SK-N-SH treated with all-trans-retinoic acid at 6 μM for 48 hours (cell line): ENCODE measurements around the gene CLEC16A.

ENCODE experiments used
- ATAC-seq: fragments of 200-7000 bp; cut with Tn5 transposase; 3 replicates; pipeline ENCODE4 v1.9.1; 2020; ENCODE audit warnings: mild to moderate bottlenecking, moderate library complexity
- ARNTL ChIP-seq: fragments of 450-650 bp; formaldehyde crosslinking; IDR thresholded peaks from 2 replicates; pipeline ENCODE4 v1.5.0; 2020; ENCODE audit warnings: low read depth, mild to moderate bottlenecking, moderate library complexity, borderline replicate concordance
- BACH2 ChIP-seq: fragments of 250-450 bp; sonication (Bioruptor Pico); IDR thresholded peaks from 2 replicates; pipeline ENCODE4 v1.9.0; 2021; ENCODE audit warnings: mild to moderate bottlenecking, borderline replicate concordance
- CSRNP3 ChIP-seq: fragments of 250-450 bp; sonication (Bioruptor Pico); IDR thresholded peaks from 2 replicates; pipeline ENCODE4 v1.5.1; 2021; ENCODE audit warnings: mild to moderate bottlenecking, moderate library complexity
- ESRRG ChIP-seq: fragments of 250-450 bp; sonication (Bioruptor Pico); IDR thresholded peaks from 2 replicates; pipeline ENCODE4 v1.6.1; 2021; ENCODE audit warnings: mild to moderate bottlenecking
- GLIS3 ChIP-seq: fragments of 250-450 bp; sonication (Bioruptor Pico); IDR thresholded peaks from 2 replicates; pipeline ENCODE4 v1.5.0; 2020; ENCODE audit warnings: mild to moderate bottlenecking, moderate library complexity
- ISL1 ChIP-seq: fragments of 250-450 bp; sonication (Bioruptor Pico); IDR thresholded peaks from 2 replicates; pipeline ENCODE4 v2.1.2; 2022; ENCODE audit warnings: mild to moderate bottlenecking, moderate library complexity
- OSR1 ChIP-seq: fragments of 250-450 bp; sonication (Bioruptor Pico); IDR thresholded peaks from 2 replicates; pipeline ENCODE4 v1.8.0; 2022; ENCODE audit warnings: moderate library complexity, mild to moderate bottlenecking, inconsistent platforms
- PPARA ChIP-seq: fragments of 250-450 bp; sonication (Bioruptor Pico); IDR thresholded peaks from 2 replicates; pipeline ENCODE4 v1.5.0; 2020; ENCODE audit warnings: mild to moderate bottlenecking, borderline replicate concordance
- RARB ChIP-seq: fragments of 250-450 bp; sonication (Bioruptor Pico); IDR thresholded peaks from 2 replicates; pipeline ENCODE4 v1.8.0; 2021; ENCODE audit warnings: mild to moderate bottlenecking, moderate library complexity
- SNAI2 ChIP-seq: fragments of 250-450 bp; sonication (Bioruptor Pico); IDR thresholded peaks from 2 replicates; pipeline ENCODE4 v1.5.0; 2020; ENCODE audit warnings: mild to moderate bottlenecking, moderate library complexity
- TCF4 ChIP-seq: fragments of 250-450 bp; sonication (Bioruptor Pico); IDR thresholded peaks from 2 replicates; pipeline ENCODE4 v1.8.0; 2021; ENCODE audit warnings: mild to moderate bottlenecking, moderate library complexity, borderline replicate concordance
- TOX ChIP-seq: fragments of 250-450 bp; sonication (Bioruptor Pico); IDR thresholded peaks from 2 replicates; pipeline ENCODE4 v1.8.0; 2021; ENCODE audit warnings: mild to moderate bottlenecking, moderate library complexity, borderline replicate concordance
- ZC3H10 ChIP-seq: fragments of 250-450 bp; sonication (Bioruptor Pico); IDR thresholded peaks from 2 replicates; pipeline ENCODE4 v1.5.1; 2021; ENCODE audit warnings: mild to moderate bottlenecking, moderate library complexity
- ZFP3 ChIP-seq: fragments of 250-450 bp; sonication (Bioruptor Pico); IDR thresholded peaks from 2 replicates; pipeline ENCODE4 v1.5.0; 2020; ENCODE audit warnings: mild to moderate bottlenecking, moderate library complexity
- ZFP30 ChIP-seq: fragments of 450-650 bp; formaldehyde crosslinking; IDR thresholded peaks from 2 replicates; pipeline ENCODE4 v1.5.0; 2022; ENCODE audit warnings: mild to moderate bottlenecking, moderate library complexity
- ZNF565 ChIP-seq: fragments of 450-650 bp; formaldehyde crosslinking; conservative IDR thresholded peaks from 2 replicates; pipeline ENCODE4 v1.5.0; 2020; ENCODE audit warnings: low read depth, mild to moderate bottlenecking, moderate library complexity
- ZNF70 ChIP-seq: fragments of 450-650 bp; formaldehyde crosslinking; IDR thresholded peaks from 2 replicates; pipeline ENCODE4 v1.5.0; 2020; ENCODE audit warnings: mild to moderate bottlenecking, moderate library complexity
- ZNF8 ChIP-seq: fragments of 450-650 bp; formaldehyde crosslinking; IDR thresholded peaks from 2 replicates; pipeline ENCODE4 v1.5.0; 2020; ENCODE audit warnings: mild to moderate bottlenecking, moderate library complexity
- TF ChIP-seq, protein P1 (sequence below): fragments of 250-450 bp; sonication (Bioruptor Pico); IDR thresholded peaks from 2 replicates; pipeline ENCODE4 v1.5.0; 2020; ENCODE audit warnings: mild to moderate bottlenecking, moderate library complexity
- TF ChIP-seq, protein P2 (sequence below): fragments of 250-450 bp; sonication (Bioruptor Pico); IDR thresholded peaks from 2 replicates; pipeline ENCODE4 v1.5.1; 2020; ENCODE audit warnings: low read depth, mild to moderate bottlenecking, moderate library complexity
- TF ChIP-seq, protein P3 (sequence below): fragments of 250-450 bp; sonication (Bioruptor Pico); IDR thresholded peaks from 2 replicates; pipeline ENCODE4 v1.8.0; 2021; ENCODE audit warnings: low read depth, mild to moderate bottlenecking, moderate library complexity, borderline replicate concordance

CLEC16A gene

GRCh38 chr16:10972819-10973464 lies 28.6 kb downstream of the CLEC16A start:
- ATAC-seq, result no peak

DNA sequence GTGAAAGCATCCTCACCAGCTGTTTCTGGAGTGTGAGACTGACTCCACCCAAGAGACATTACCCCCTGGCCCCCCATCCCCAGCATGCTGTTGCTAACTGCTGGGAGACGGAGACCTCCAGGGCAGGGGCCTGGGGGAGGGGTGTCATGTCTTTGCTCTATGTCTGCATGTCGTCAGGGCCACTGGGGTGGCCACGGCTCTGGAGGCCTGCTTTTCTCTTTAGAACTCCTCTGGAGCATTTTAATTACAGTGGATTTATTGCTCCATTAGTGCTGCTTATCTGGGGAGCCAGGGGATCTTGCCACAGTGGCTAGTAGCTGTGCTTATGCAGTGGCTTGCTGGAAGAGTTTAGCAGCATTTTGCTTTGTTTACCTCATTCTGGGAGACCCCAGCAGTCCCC lies 32.3 kb downstream of the CLEC16A start:
- ATAC-seq, result no peak; the same call in 2 of the 3 replicates
- TF ChIP-seq PPARA (CRISPR knock-in tag), result no peak
- TF ChIP-seq, protein P1, sequence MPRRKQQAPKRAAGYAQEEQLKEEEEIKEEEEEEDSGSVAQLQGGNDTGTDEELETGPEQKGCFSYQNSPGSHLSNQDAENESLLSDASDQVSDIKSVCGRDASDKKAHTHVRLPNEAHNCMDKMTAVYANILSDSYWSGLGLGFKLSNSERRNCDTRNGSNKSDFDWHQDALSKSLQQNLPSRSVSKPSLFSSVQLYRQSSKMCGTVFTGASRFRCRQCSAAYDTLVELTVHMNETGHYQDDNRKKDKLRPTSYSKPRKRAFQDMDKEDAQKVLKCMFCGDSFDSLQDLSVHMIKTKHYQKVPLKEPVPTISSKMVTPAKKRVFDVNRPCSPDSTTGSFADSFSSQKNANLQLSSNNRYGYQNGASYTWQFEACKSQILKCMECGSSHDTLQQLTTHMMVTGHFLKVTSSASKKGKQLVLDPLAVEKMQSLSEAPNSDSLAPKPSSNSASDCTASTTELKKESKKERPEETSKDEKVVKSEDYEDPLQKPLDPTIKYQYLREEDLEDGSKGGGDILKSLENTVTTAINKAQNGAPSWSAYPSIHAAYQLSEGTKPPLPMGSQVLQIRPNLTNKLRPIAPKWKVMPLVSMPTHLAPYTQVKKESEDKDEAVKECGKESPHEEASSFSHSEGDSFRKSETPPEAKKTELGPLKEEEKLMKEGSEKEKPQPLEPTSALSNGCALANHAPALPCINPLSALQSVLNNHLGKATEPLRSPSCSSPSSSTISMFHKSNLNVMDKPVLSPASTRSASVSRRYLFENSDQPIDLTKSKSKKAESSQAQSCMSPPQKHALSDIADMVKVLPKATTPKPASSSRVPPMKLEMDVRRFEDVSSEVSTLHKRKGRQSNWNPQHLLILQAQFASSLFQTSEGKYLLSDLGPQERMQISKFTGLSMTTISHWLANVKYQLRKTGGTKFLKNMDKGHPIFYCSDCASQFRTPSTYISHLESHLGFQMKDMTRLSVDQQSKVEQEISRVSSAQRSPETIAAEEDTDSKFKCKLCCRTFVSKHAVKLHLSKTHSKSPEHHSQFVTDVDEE, result peak; percentile 77
- TF ChIP-seq CSRNP3, result no peak
- no peak for TF ChIP-seq ZC3H10 (CRISPR knock-in tag)
- TF ChIP-seq ARNTL (CRISPR knock-in tag), result no peak
- TF ChIP-seq BACH2 (CRISPR knock-in tag), result no peak
- no peak for TF ChIP-seq SNAI2 (CRISPR knock-in tag)
- peak; percentile 60 for TF ChIP-seq ISL1 (CRISPR knock-in tag)
- TF ChIP-seq, protein P2, sequence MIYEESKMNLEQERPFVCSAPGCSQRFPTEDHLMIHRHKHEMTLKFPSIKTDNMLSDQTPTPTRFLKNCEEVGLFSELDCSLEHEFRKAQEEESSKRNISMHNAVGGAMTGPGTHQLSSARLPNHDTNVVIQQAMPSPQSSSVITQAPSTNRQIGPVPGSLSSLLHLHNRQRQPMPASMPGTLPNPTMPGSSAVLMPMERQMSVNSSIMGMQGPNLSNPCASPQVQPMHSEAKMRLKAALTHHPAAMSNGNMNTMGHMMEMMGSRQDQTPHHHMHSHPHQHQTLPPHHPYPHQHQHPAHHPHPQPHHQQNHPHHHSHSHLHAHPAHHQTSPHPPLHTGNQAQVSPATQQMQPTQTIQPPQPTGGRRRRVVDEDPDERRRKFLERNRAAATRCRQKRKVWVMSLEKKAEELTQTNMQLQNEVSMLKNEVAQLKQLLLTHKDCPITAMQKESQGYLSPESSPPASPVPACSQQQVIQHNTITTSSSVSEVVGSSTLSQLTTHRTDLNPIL (CRISPR knock-in tag), result no peak
- peak; percentile 84 for TF ChIP-seq TCF4 (CRISPR knock-in tag)
- TF ChIP-seq ZNF70 (CRISPR knock-in tag), result no peak
- TF ChIP-seq ESRRG (CRISPR knock-in tag), result no peak
- TF ChIP-seq OSR1, result no peak
- TF ChIP-seq ZFP30 (CRISPR knock-in tag), result no peak
- TF ChIP-seq ZFP3 (CRISPR knock-in tag), result 0 out of 2 replicates have a peak, but pooled peaks have one; percentile 42

More at GRCh38 chr16:10972819-10973464, 28.6 kb downstream of the CLEC16A start:
- no peak for TF ChIP-seq CSRNP3
- TF ChIP-seq ZNF565 (CRISPR knock-in tag), result no peak
- TF ChIP-seq ARNTL (CRISPR knock-in tag), result no peak
- TF ChIP-seq TOX, result no peak
- TF ChIP-seq ZNF8, result no peak
- TF ChIP-seq TCF4 (CRISPR knock-in tag), result no peak
- TF ChIP-seq, protein P2 (CRISPR knock-in tag), result no peak
- no peak for TF ChIP-seq BACH2 (CRISPR knock-in tag)
- no peak for TF ChIP-seq ZFP3 (CRISPR knock-in tag)
- TF ChIP-seq ZFP30 (CRISPR knock-in tag), result no peak
- no peak for TF ChIP-seq ESRRG (CRISPR knock-in tag)
- no peak for TF ChIP-seq PPARA (CRISPR knock-in tag)
- TF ChIP-seq, protein P3, sequence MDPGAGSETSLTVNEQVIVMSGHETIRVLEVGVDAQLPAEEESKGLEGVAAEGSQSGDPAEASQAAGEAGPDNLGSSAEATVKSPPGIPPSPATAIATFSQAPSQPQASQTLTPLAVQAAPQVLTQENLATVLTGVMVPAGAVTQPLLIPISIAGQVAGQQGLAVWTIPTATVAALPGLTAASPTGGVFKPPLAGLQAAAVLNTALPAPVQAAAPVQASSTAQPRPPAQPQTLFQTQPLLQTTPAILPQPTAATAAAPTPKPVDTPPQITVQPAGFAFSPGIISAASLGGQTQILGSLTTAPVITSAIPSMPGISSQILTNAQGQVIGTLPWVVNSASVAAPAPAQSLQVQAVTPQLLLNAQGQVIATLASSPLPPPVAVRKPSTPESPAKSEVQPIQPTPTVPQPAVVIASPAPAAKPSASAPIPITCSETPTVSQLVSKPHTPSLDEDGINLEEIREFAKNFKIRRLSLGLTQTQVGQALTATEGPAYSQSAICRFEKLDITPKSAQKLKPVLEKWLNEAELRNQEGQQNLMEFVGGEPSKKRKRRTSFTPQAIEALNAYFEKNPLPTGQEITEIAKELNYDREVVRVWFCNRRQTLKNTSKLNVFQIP, result no peak
- TF ChIP-seq OSR1, result no peak
- no peak for TF ChIP-seq SNAI2 (CRISPR knock-in tag)
- TF ChIP-seq, protein P1, result no peak
- TF ChIP-seq GLIS3 (CRISPR knock-in tag), result no peak
- no peak for TF ChIP-seq RARB (CRISPR knock-in tag)
- no peak for TF ChIP-seq ISL1 (CRISPR knock-in tag)
